T-helper 17 cell (primary cell): ENCODE data around the gene JARID2. TPM values are rescaled to one million over a fixed set of nuclear protein-coding genes. Genes with fewer than 3 reads are reported as not detected.

Experiments
- ATAC-seq: fragments of 150-1000 bp; cut with Tn5 transposase; 2 replicates; pipeline ENCODE4 v1.10.0; 2021; ENCODE audit warnings: mild to moderate bottlenecking, moderate library complexity
- DNase-seq, 3 donors: peaks; one replicate each; pipeline versions ENCODE4 v3.0.0 to v3.0.0-alpha.2; 2020 to 2021
- H3K9me3 ChIP-seq: one replicate; pipeline ENCODE4 v1.7.0; 2013; ENCODE audit warnings: low read length, mild to moderate bottlenecking; ENCODE audit not compliant: control insufficient read depth, poor library complexity, severe bottlenecking
- H3K27ac Mint-ChIP-seq: one replicate; pipeline ENCODE4 v1.8.0; 2022; ENCODE audit warnings: mild to moderate bottlenecking, moderate library complexity, mixed read lengths
- H3K27me3 Mint-ChIP-seq: one replicate; pipeline ENCODE4 v1.8.0; 2022; ENCODE audit warnings: mixed read lengths
- H3K36me3 Mint-ChIP-seq: one replicate; pipeline ENCODE4 v1.8.0; 2022; ENCODE audit warnings: low read depth, mixed read lengths
- H3K4me1 Mint-ChIP-seq: one replicate; pipeline ENCODE4 v1.8.0; 2022; ENCODE audit warnings: mild to moderate bottlenecking, mixed read lengths
- H3K4me3 Mint-ChIP-seq: one replicate; pipeline ENCODE4 v1.8.0; 2022; ENCODE audit warnings: mild to moderate bottlenecking, moderate library complexity, mixed read lengths
- total RNA-seq, 4 donors: library from RNA in 2 of 4; stranded (reverse) in 2 of 4; gene quantifications; one replicate each; pipeline ENCODE4 v1.2.3 and lab custom pipeline; 2022 to 2026

Gene JARID2
- total RNA-seq, 2 donors from 2014 or later = 21.9 to 35.5 TPM

DNA sequence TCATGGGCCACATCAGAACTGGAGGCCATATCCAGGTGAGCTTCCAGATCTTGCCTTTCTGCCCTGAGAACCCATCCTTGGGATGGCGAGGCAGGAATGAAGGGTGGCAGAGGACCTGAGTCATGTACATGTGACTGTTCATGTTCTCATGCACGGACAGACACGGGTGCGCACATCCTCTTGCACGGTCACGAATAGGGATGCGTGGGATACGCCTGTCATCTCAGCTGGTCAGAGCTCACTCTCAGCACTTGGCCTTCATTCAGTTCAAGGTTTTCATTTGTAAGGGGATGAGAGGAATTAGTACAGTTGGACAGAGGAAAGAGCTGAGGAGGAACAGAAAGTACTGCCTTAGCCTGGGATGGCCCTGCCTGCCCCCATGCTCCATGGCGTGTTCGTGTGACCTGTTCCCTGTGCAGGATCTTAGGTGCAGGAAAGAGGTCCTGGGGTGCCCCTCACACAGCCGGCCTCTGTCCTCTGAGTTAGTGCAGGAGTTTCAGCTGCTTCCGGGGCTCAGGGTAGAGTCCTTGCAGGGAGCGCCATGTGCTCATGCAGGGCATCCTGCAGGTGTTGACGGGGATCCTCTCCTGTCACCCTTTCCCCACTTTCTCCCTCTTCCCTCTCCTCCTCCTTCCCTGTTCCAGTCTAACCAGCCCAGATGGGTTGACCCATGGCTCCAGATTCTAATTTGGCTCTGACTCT is 243.5 kb downstream of the JARID2 start:
- ATAC-seq (no peak), DNase-seq (no peak)
- peaks cover 25% of the 10 kb centered on the region for H3K4me1 Mint-ChIP-seq
- H3K4me3 Mint-ChIP-seq = no peak overlapping the region
- H3K36me3 Mint-ChIP-seq = peaks cover 5% of the 10 kb centered on the region
- H3K9me3 ChIP-seq = no peaks in the 10 kb centered on the region
- H3K27me3 Mint-ChIP-seq = no peaks in the 10 kb centered on the region
- H3K27ac Mint-ChIP-seq = peak overlapping the region; percentile 68

DNA sequence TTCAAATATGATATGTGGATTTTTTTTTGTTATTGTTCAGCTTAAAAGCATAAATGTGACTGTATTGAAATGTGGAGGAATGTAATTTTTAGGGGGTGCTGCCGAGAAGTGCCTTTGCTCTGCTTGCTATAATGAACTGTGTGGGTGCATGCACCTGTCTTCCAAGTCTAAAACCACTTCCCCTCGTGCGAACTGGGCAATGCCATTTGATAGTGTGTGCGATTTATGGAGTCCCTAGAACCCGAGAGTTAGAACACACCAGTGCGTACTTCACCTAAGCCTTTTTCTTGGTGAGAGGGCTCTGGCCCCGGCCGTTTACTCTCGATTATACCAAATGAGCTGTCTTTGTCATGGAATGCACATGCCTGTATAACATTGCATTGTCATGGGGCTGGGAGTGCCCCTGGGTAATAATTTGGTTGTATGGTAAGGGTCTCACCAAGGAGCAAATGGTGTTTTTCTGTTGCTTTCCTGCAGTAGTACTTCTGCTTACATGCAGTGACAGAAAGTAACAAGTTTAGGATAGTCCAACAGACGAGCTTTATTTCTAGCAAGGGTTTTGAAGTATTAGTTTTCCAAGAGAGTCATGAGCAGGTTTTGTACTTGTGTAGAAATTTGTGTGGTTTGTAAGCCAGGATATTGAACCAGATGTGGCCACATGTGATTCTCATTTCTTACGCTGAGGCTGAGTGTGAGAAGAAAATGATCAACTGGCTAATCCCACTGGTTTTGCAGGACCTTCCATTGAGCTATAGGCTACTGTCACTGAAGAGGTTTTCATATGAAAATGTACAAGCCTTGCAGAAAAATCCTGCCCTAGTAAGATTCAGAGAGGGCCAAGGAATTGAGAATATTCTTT is 244.6 kb downstream of the JARID2 start:
- H3K27ac Mint-ChIP-seq = peak overlapping the region; percentile 68
- H3K9me3 ChIP-seq = no peaks in the 10 kb centered on the region
- no peaks in the 10 kb centered on the region for H3K27me3 Mint-ChIP-seq
- DNase-seq (no peak), ATAC-seq (no peak)
- peaks cover 5% of the 10 kb centered on the region for H3K36me3 Mint-ChIP-seq
- peaks cover 22% of the 10 kb centered on the region for H3K4me1 Mint-ChIP-seq
- no peak overlapping the region for H3K4me3 Mint-ChIP-seq

DNA sequence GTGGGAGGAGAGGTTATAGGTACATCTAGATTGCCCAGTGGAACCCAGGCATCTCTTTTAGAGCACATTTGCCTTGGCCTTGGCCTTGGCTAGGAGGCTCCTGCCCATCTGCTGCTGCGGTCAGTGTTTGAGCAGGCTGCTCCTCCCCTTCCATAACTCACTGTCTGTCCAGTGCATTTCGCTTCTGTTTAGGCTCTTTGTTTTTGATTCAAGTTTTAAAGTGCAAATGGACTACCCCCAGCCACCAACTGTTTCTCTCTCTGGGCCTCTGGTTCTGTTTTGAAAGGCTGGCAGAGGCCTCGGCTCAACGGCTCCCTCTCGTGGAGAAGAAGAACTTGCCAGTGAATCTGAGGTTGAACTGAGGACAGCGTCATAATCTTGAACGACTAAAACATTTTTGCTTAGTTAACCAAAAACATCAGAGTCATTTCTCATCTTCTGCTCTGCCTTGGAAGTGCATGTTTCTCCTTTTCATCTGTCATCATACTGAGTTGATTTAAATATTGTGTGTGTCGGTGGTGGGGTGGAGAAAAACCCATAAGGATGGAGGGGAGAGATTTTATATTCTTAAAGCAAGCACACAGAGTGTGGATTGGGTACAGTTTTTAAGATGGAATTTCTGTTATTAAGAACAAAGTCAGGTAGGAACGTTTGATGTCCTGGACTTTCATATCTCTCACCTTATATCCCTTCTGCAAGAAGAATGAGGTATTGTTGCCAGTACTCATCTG is 245.6 kb downstream of the JARID2 start:
- peaks cover 5% of the 10 kb centered on the region for H3K36me3 Mint-ChIP-seq
- no peaks in the 10 kb centered on the region for H3K27me3 Mint-ChIP-seq
- DNase-seq (peak in 2 of 3 donors; percentile 22 to 66), ATAC-seq (peak; percentile 88)
- peaks cover 20% of the 10 kb centered on the region for H3K4me1 Mint-ChIP-seq
- no peaks in the 10 kb centered on the region for H3K9me3 ChIP-seq
- H3K4me3 Mint-ChIP-seq = no peak overlapping the region
- H3K27ac Mint-ChIP-seq = peak overlapping the region; percentile 19

DNA sequence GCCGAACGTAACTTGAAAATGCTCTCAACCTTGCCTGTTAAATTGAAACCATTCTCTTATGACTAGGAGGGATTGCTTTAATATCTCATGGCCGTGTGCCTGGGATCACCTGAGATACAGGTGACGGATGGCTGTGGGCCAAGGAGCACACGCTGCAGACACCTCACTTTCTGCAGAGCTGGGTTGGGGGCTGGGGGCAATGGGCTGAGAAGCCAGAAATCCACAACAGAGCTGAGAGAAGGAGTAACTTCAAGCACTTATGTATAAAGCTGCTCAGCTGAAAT is 246.1 kb downstream of the JARID2 start:
- peaks cover 3% of the 10 kb centered on the region for H3K36me3 Mint-ChIP-seq
- H3K4me3 Mint-ChIP-seq = no peak overlapping the region
- no peak for DNase-seq

DNA sequence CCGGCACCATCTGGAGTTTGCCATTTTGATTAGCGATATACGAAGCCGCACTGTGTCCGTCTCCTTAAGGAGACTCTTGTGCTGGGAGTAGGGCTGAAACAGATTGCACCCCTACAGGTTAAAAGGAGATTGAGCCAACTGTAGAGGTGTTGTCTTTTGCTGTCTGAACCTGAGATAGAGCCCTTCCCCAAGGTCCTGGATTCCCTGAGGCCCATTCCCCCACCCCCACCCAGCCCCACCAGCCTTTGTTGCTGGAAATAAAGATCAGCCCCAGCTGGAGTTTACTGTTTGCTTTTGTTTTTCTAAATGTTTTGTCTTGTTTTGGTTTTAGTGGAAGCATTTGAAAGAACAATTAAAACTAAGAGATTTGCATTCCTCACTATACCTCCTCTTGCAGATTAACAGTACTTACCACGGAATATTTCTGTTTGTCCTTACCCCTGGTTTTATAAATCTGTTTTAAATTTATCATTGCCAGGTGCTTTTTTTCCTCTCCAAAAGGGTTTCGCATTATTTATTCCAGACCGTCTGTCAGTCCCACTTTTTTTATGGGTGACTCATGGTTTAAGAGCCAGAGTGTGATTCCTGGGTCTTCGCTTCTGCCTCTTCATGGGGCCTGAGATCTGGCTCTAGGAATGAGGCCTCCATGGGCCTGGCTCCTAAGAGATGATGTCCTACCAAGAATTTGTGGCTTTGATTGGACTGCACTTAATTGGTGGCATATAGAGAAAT is 247.7 kb downstream of the JARID2 start:
- Mint-ChIP-seq H3K36me3 (no peaks in the 10 kb centered on the region), H3K4me1 (peaks cover 15% of the 10 kb centered on the region), H3K27ac (no peak overlapping the region), H3K27me3 (no peaks in the 10 kb centered on the region), H3K4me3 (no peak overlapping the region)
- DNase-seq (no peak), ATAC-seq (no peak)
- H3K9me3 ChIP-seq = no peaks in the 10 kb centered on the region

More for the DNA sequence above, 246.1 kb downstream of the JARID2 start:
- no peaks in the 10 kb centered on the region for H3K9me3 ChIP-seq
- no peaks in the 10 kb centered on the region for H3K27me3 Mint-ChIP-seq
- H3K27ac Mint-ChIP-seq = no peak overlapping the region
- H3K4me1 Mint-ChIP-seq = peaks cover 17% of the 10 kb centered on the region
- ATAC-seq = no peak

DNA sequence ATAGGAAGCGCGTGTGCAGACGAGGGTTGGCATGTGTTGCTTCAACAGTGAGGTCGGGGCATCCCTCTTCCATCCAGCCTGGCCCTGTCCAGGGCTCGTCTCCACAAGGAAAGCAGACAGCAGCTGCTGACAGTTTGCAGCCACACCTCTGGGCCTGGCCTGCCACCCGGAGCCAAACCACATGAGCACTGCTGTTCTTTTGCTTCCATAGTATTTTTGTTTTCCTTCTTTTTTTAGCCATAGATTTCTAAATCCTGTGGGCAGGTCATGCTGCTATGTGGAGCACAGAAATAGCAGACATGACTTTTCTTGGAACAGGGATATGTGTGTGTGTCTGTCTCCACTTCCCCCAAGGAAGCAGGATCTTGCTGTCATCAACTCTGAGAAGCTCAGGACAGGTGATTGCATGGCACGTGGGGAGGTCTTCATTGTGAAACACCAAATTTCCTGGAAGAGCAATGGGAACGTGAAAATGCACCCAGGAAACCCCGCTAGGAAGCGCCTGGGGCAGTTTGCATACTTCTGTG is 249.6 kb downstream of the JARID2 start:
- H3K9me3 ChIP-seq = no peaks in the 10 kb centered on the region
- Mint-ChIP-seq H3K27ac (no peak overlapping the region), H3K27me3 (no peaks in the 10 kb centered on the region), H3K36me3 (no peaks in the 10 kb centered on the region), H3K4me3 (no peak overlapping the region), H3K4me1 (peaks cover 6% of the 10 kb centered on the region)
- ATAC-seq (no peak), DNase-seq (no peak)

DNA sequence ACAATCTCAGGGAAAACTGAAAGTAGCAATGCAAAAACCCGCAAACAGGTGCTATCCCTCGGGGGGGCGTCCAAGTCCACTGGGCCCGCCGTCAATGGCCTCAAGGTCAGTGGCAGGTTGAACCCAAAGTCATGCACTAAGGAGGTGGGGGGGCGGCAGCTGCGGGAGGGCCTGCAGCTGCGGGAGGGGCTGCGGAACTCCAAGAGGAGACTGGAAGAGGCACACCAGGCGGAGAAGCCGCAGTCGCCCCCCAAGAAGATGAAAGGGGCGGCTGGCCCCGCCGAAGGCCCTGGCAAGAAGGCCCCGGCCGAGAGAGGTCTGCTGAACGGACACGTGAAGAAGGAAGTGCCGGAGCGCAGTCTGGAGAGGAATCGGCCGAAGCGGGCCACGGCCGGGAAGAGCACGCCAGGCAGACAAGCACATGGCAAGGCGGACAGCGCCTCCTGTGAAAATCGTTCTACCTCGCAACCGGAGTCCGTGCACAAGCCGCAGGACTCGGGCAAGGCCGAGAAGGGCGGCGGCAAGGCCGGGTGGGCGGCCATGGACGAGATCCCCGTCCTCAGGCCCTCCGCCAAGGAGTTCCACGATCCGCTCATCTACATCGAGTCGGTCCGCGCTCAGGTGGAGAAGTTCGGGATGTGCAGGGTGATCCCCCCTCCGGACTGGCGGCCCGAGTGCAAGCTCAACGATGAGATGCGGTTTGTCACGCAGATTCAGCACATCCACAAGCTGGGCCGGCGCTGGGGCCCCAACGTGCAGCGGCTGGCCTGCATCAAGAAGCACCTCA is 250.7 kb downstream of the JARID2 start:
- DNase-seq (no peak), ATAC-seq (no peak)
- Mint-ChIP-seq H3K36me3 (no peaks in the 10 kb centered on the region), H3K27ac (no peak overlapping the region), H3K27me3 (no peaks in the 10 kb centered on the region), H3K4me3 (no peak overlapping the region), H3K4me1 (peaks cover under 1% of the 10 kb centered on the region)
- no peaks in the 10 kb centered on the region for H3K9me3 ChIP-seq

DNA sequence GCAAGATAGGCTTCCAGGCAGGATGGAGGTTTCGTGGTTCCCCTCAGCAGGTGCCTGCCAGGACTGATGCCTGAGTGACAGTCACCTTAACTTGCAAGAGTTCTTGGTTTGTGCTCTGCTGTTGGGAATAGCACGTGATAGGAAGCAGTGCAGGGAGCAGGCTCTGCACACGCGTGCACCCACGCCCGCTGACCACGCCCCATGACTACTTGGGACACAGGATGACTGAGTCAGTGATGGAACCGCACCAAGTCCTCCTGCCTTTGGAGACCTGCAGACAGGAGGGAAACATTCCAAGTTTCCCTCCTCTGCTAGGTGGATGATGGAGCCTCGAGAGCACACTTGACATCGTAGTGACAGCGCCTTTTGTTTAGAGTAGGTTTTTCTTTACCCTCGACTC is 252.8 kb downstream of the JARID2 start:
- no peak for ATAC-seq
- Mint-ChIP-seq H3K27me3 (no peaks in the 10 kb centered on the region), H3K4me1 (no peaks in the 10 kb centered on the region), H3K4me3 (no peak overlapping the region), H3K36me3 (no peaks in the 10 kb centered on the region), H3K27ac (peak overlapping the region; percentile 41)
- DNase-seq = no peak
- no peaks in the 10 kb centered on the region for H3K9me3 ChIP-seq

DNA sequence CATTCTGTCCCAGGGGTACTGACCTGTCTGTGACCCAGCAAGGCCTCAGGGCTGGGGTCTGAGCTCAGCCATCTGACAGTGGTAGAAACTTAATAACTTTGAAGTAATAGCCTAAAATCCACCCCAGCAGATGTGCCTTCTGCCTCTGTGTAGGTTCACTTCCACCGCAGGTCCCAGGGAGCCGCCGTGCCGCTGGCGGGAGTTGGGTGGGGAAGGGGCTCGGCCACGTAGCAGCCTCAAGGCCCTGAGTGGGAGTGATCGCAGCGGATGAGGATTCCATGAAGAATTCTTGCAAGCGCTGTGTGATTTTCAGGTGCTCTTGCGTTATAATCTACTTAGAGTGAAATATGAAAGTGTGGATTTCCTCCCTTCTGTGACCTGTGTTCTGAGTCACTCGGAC is 253.3 kb downstream of the JARID2 start:
- no peaks in the 10 kb centered on the region for H3K4me1 Mint-ChIP-seq
- no peaks in the 10 kb centered on the region for H3K27me3 Mint-ChIP-seq
- no peak for DNase-seq
- ATAC-seq = no peak
- H3K27ac Mint-ChIP-seq = peak overlapping the region; percentile 41
- no peak overlapping the region for H3K4me3 Mint-ChIP-seq
- peaks cover under 1% of the 10 kb centered on the region for H3K36me3 Mint-ChIP-seq
- H3K9me3 ChIP-seq = no peaks in the 10 kb centered on the region

DNA sequence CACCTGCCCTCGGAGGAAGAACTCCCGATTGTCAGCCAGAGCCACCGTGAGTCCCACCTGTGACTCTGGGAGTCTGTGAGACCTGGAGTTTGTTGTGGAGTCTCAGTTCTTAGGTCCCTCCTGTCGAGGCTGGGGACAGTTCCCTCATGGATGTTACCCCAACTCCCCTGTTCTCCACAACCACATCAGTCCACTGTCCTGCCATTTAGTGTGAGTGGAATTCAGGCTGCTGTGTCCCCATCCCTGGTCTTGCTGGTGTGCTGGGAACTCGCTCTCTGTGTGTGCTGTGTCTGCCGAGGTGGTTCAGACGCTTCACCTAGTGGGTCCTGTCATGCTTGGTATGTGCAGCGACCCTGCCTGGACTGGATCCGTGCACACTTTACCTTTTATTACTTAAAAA is 253.7 kb downstream of the JARID2 start:
- no peaks in the 10 kb centered on the region for H3K9me3 ChIP-seq
- Mint-ChIP-seq H3K4me3 (no peak overlapping the region), H3K4me1 (peaks cover 2% of the 10 kb centered on the region), H3K36me3 (peaks cover 2% of the 10 kb centered on the region), H3K27ac (peak overlapping the region; percentile 41), H3K27me3 (no peaks in the 10 kb centered on the region)
- DNase-seq (no peak), ATAC-seq (no peak)

DNA sequence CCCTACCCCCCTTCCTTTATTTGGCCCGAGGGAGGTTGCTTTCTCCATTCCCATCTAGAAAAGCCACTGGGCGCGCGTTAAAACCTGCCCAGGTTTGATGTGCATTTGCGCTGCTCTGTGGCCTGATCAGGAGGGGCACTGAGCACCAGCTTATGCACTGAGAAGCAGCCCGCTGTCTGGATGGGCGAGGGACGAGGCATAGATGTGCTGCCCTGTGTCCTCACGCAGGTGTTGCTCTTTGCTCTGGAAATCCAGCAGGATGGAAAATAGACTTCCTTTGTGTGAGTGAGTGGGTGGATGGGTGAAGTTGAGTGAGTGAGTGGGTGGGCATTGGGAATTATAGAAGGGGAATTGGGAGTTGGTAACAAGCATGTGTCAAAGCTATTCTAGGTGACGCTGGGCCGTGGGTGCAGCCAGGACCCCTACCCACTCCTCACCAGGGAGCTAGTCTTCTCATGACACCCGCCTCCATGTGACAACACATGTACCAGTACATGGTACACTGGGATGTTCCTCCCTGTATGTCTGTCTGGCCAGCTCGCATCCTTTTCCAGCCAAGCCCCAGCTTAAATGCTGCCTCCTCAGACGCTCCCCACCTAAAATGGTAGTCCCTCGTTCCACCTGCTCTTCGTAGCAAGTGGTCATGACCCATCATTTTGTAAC is 254.3 kb downstream of the JARID2 start:
- no peaks in the 10 kb centered on the region for H3K27me3 Mint-ChIP-seq
- no peaks in the 10 kb centered on the region for H3K9me3 ChIP-seq
- peaks cover 4% of the 10 kb centered on the region for H3K4me1 Mint-ChIP-seq
- H3K27ac Mint-ChIP-seq = peak overlapping the region; percentile 32
- ATAC-seq (no peak), DNase-seq (no peak)
- peaks cover 2% of the 10 kb centered on the region for H3K36me3 Mint-ChIP-seq
- H3K4me3 Mint-ChIP-seq = no peak overlapping the region
